HG03575 (cell line): ENCODE results near the gene SLC37A2.

Experiments used
- ATAC-seq: cut with Tn5 transposase; IDR thresholded peaks from one replicate; pipeline ENCODE4 v1.9.1; 2021; ENCODE audit not compliant: unreplicated experiment, insufficient number of reproducible peaks, low FRiP score; ENCODE audit errors: extremely low read depth

SLC37A2 gene

GRCh38 chr11:125094731-125095130 is 31.6 kb downstream of the SLC37A2 start:
- no peak for ATAC-seq

GRCh38 chr11:125100136-125100535 is 37.0 kb downstream of the SLC37A2 start:
- ATAC-seq = no peak

- no peak for ATAC-seq
These were observed 38.5 kb downstream of the SLC37A2 start for GRCh38 chr11:125101596-125101995.

GRCh38 chr11:125102025-125102424 is 38.9 kb downstream of the SLC37A2 start:
- no peak for ATAC-seq

- ATAC-seq = no peak
These were observed 39.4 kb downstream of the SLC37A2 start for GRCh38 chr11:125102510-125102909.

- ATAC-seq = no peak
These were observed 42.8 kb downstream of the SLC37A2 start for GRCh38 chr11:125105926-125106325.

- ATAC-seq = no peak
These were observed 45.4 kb downstream of the SLC37A2 start for GRCh38 chr11:125108469-125108868.

GRCh38 chr11:125110506-125110905 is 47.4 kb downstream of the SLC37A2 start:
- ATAC-seq = no peak

- ATAC-seq = no peak
These were observed 47.9 kb downstream of the SLC37A2 start for GRCh38 chr11:125111001-125111342.

- peak; percentile 90 for ATAC-seq
These were observed 48.5 kb downstream of the SLC37A2 start, which contains the start of gene TMEM218 for GRCh38 chr11:125111343-125112207. TMEM218 (minus strand) TSS chr11:125111626; CDS start chr11:125102241, 9,385 bp downstream.

- no peak for ATAC-seq
These were observed 49.1 kb downstream of the SLC37A2 start for GRCh38 chr11:125112208-125112604.

- no peak for ATAC-seq
These were observed 51.4 kb downstream of the SLC37A2 start for GRCh38 chr11:125114518-125114917.

- ATAC-seq = no peak
These were observed 54.3 kb downstream of the SLC37A2 start for GRCh38 chr11:125117429-125117828.

- no peak for ATAC-seq
These were observed 60.3 kb downstream of the SLC37A2 start for GRCh38 chr11:125123194-125123946.

- ATAC-seq = no peak
These were observed 61.0 kb downstream of the SLC37A2 start for GRCh38 chr11:125123947-125124617.

GRCh38 chr11:125124618-125124992 is 61.5 kb downstream of the SLC37A2 start:
- no peak for ATAC-seq

- no peak for ATAC-seq
These were observed 65.3 kb downstream of the SLC37A2 start for GRCh38 chr11:125128450-125128849.

- ATAC-seq = no peak
These were observed 66.3 kb downstream of the SLC37A2 start for GRCh38 chr11:125129316-125129993.

- no peak for ATAC-seq
These were observed 69.0 kb downstream of the SLC37A2 start for GRCh38 chr11:125132071-125132470.
